Measurements from ENCODE around the gene CCR7.
"Not testable (repeated sequence)": the region's sequence is repeated elsewhere in the genome, so short reads cannot be mapped to it uniquely, and the experiment has no call there.

CCR7 gene

DNA sequence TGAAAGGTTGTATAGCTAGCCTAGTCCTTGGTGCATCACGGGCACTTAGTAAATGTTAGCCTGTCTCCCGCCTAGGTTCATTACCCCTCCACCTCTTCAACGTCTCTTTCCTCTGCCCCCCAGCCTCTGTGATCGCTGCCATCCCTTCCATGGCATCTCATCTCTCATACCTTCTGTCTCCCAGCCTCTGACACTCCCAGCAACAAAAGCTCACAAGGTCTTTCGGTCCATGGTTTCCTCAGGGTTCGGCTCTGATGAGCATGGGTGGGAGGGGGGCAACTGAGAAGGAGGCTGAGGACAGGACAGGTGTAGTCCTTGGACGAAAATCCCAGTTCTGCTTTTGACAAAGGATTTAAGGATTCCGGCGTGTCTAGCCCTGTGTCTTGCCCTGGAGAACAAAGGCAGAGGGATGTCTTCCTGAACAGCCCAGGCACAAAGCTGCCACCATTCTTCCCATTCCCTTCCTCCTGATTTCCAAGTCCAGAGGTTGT lies 16.7 kb downstream of the CCR7 start:
- DNase-seq, result no peak

DNA sequence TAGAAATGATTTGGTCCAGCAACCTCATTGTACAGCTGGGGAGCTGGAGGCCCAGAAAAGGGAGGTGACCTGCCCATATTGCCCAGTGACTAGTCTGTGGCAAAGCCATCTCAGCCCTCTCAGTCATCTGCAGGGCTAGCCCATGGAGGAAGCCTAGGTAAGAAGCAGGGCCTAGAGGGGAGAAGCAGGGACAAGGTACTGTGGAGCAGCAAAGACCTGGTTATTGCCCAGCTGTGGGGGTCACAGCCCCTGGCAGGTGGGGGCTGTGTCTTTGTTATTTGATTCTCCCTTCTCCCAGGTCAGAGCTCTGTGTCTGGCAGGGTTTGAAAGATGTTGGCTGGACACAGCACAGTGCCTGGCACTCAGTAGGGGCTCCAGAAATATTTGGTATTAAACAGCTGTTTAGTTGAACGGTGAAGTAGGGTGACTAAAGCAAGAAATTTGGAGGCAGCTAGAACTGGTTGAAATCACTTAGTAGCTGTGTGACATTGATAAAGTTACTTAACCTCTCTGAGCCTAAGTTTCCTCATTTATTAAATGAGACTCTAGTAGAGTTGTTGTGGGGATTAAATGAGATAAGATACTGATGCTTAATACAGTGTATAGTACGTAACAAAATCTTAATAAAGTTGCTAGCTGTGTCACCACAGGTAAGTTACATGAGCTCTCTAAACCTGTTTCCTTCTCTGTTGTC lies 17.3 kb downstream of the CCR7 start:
- DNase-seq, result no peak

DNA sequence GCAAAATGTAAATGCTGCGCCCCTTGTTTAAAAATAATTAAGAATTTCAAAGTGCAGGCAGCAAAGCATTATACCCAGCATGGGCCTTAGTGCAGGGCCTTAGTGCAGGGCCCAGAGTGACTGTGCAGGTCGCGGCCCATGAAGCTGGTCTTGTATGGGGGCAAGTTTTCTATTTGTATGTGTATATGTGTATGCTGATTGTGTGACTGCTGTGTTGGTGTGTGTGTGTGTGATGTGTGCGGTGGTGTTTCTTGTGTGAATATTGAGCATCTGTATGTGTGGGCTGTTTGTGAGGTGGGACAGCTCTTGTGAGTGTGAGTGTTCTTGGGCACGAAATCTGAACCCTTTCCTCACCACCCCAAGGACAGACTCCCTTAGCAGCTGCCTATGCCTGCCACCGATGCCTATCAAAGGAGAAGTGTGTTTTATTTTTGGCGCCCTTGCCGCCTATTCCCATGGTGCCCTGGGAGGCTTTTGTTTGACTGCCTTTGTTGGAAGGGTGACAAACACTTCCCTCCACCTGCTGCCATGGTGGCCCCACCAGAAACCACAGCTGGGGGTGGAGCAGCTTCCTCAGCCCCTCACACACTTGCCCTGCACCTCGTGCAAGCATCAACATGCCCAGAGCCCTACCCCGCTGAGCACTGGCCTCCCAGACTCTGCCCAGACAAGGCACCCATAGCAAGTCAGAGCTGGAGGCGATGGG lies 18.0 kb downstream of the CCR7 start:
- DNase-seq, result no peak

DNA sequence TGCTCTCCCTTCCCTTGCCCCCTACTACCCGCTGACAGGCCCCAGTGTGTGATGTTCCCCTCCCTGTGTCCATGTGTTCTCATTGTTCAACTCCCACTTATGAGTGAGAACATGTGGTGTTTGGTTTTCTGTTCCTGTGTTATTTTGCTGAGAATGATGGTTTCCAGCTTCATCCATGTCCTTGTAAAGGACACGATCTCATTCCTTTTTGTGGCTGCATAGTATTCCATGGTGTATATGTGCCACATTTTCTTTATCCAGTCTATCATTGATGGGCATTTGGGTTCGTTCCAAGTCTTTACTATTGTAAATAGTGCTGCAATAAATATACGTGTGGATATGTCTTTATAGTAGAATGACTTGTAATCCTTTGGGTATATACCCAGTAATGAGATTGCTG lies 18.8 kb downstream of the CCR7 start:
- not testable (repeated sequence) for DNase-seq

DNA sequence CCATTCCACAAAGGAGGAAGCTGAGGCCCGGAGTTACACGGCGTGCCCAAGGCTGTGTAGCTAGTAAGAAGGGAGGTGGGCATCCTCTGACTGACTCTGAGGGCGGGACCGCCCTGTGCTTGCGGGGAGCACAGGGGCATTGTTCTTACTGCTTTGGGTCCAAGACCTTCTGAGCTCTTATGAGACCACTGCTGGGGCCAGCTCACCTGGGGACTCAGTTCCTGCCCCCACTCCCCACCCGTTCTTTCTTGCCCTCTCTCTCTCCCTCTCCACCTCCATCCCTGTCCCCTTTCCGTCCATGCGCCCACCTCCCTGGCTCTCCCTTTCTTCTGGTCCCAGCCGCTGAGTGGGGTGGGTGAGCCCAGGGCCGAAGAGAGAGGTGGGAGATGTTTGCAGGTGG lies 19.6 kb downstream of the CCR7 start:
- DNase-seq, result no peak

DNA sequence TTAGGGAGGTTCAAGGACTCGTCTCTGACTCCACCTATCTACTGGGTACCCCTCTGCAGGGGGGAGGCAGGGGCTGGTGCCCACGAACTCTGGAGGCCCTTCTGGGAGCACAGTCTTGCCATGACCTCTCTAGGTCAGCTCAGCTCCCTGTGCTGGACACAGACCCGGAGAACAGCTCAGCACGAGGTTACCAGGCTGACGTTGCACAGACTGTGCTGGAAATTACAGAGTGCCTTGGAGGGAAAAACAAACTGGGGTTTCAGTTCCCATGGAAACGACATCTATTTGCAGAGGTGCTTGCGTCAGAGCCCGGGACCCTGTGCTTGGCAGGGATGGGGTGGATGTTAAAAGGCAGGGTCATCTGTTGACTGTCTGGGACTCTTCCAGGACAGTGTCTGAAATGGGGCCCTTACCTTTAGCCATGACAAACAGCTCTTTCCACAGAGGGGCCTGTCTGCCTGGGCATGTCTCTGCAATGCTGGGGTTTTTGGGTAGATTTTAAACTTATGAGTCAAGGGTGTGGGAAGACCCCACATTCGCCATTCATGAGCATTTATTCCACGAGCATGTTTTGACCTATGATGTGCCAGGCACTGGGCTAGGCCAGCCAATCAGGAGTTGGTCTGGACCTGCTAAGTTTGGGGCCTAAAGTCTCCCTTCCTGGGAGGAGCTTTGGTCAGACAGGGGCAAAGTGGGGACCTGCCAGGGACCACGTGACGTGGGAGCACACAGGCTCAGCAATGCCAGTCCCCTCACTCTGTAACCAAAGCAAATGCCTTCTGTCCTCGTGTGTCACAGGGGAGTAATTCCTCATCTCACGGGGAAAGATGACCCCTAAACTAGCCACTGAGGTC lies 22.5 kb downstream of the CCR7 start:
- DNase-seq, result no peak

DNA sequence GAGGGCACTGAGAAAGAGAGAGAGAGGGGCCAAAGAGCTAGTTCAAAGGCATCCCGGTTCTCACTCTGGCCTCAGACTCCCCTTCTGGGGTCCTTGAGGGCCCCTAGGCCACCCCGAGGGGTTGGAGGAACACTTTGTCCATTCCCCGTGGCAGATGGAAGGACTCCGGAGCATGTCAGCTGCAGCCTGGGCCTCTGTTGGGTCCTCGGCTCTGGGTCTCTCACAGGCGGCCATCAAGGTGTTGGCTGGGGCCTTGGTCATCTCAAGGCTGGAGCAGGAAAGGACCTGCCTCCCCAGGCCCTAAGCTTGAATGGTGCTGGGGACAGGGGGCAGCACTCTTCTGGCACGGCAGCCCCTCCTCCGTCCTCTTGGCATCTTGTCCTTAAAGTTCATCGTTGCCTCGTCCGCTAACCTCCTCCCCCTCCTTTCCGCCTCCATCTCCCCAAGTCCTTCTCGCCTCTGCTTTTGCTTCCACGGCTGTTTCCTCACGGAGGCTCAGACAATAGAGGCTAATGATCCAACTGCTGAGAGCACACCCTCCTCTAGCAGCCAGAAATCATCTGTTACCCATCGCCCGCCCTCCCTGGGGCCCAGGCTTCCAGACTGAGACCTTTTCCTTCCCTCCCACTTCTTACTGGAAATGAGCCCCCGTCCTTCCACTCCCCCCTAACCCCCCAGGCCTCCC lies 23.3 kb downstream of the CCR7 start:
- DNase-seq, result no peak

DNA sequence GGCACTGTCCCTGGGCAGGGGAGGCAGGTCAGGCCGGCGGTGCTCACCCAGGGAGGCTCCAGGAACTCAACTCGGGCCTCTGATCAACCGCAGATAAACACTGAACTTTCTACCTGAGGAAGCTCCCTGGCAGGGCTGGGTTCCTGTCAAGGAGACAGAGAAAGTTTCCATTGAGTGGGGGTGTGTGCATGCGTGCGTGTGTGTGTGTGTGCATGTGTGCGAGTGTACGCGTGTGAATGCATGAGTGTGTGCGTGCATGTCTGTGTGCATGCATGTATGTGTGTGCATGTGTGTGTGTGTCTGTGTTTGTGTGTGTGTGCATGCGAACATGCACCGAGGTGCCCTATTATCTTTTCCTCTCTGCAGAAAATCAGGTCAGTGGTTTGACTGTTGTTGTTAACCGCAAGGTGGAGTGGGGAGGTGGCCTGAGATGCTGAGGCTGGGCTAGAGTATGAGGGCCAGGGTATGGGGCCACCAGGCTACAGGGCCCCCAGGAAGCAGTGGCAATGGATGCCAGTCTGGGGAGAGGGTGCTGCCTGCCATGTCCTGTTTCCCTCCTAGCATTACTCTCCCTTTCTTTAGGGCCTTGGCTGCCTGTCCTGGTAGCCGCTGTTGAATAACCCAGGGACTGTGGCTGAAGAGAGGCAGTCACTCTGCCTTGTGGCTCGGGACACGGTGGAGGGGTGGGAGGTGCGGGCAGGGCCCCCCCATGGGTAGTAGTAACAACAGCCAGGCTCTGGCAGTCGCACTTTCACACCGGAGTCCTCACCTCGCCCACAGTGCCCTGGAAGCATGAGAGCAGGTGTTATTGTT lies 24.0 kb downstream of the CCR7 start:
- no peak for DNase-seq

DNA sequence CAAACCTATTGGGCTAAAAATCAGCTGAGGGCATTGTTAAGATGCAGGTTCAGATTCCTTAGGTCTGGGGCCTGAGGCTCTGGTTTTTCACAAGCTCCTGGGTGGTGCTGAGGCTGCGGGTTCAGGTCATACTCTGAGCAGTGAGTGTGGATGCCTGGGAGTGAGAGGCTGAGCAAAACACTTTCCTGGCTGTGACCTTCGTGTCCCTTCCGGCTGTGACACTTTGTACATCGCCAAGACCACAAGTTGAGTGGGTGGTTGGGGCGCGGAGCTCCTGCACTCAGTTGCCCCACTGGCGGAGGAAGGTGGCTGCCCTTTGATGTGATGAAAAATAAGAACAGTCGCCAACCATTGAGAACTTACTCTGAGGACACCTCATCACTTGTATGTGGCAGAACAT lies 24.8 kb downstream of the CCR7 start:
- no peak for DNase-seq

DNA sequence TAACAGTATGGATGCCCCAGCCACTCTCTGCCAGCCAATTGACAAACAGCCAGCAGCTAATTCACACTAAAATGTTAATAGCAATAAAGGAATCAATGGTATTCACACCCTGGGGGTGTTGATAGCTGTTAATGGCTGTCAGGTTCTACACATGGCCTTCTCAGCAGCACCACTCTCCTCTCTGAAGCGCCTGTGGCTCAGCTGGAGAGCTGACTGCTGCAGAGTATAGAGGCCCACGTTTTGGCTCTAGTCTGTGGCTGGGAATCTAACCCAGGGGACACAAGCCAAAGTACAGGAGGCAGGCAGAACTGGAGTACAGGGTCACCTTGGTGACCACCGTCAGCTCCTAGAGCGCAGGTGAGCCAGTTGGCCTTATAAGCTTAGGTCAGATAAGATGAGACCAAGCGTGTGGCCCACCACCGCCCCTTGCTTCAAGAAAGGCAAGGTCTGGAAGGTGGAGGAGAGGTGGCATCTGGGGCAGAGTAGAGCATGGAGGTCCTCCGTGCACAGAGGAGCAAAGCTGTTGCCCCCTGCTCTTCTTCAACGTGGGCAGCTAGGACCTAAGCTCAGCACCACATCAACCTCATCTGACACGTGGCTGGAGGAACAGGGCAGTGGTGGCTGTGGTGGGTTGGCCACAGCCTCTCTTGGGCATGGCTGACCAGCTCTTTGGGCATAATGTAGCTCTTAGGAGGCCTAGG lies 25.4 kb downstream of the CCR7 start:
- DNase-seq, result no peak

DNA sequence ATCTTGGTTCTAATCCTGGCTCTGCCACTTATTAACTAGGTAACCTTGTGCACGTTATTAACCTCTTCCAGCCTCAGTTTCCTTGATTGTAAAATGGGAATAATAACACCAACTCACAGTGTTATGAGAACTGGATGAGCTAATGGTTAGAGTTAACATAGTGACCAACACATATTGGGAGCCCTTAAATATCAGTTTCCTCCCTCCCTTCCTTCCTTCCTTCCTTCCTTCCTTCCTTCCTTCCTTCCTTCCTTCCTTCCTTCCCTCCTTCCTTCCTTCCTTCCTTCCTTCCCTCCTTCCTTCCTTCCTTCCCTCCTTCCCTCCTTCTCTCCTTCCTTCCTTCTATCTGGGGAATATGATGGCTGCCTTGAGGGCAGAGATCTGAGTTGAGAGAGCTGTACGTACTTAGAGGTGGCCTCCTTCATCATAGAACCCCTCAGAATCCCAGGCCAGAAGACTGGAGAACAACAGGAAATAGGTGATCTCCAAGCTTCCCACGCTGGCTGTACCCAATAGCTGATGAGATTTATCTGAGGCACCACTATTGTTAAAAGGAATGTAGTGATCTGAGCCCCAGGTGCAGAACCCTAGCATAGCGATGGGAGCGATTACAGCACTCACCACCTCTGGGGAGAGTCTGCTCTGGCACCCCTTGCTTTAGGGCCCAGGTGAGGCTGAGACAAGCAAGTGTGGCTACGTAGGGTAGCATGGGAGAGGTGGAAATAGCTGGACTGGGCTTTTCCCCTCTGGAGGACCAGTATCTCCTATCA lies 26.2 kb downstream of the CCR7 start:
- no peak for DNase-seq

DNA sequence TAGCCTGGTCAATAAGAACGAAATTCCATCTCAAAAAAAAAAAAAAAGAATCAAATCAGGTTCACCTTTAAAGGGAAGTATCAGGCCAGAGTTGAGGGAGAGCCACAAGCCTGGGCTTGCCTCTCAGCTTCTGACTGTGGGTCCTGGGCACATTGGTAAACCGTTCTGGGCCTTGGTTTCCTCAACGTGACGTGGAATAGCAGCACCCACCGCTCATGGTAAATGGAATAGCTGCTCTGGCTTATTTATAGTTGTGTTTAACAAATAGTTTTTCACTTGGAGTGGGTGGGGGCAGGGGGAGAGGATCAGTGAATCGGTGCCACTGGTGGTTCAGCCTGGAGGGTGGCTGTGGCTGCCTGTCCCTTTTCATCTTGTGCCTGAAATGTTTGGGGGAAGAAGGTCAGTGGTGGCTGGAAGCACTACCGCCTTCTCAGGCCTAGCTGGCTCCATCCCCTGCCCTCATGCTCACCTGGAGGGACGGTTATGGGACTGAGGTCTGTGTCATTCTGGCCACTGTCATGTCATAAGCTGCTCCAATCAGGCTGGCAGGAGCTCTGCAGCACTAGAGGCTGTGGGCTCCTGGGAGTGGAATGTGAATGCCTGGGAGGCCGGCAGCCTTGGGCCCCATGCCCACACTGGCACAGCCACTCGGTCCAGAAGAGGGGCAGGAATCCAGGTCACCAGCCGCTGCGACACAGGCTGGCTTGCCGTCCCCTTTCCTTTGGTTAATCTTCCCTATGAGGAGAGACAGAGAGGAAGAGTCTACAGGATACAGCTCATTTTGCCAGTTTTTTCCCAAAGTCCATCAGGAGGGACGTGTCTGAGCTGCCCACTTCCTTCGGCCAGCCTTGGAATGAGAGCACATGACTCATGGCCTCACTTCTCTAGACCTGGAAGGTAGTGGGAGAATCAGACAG lies 27.0 kb downstream of the CCR7 start:
- no peak for DNase-seq

DNA sequence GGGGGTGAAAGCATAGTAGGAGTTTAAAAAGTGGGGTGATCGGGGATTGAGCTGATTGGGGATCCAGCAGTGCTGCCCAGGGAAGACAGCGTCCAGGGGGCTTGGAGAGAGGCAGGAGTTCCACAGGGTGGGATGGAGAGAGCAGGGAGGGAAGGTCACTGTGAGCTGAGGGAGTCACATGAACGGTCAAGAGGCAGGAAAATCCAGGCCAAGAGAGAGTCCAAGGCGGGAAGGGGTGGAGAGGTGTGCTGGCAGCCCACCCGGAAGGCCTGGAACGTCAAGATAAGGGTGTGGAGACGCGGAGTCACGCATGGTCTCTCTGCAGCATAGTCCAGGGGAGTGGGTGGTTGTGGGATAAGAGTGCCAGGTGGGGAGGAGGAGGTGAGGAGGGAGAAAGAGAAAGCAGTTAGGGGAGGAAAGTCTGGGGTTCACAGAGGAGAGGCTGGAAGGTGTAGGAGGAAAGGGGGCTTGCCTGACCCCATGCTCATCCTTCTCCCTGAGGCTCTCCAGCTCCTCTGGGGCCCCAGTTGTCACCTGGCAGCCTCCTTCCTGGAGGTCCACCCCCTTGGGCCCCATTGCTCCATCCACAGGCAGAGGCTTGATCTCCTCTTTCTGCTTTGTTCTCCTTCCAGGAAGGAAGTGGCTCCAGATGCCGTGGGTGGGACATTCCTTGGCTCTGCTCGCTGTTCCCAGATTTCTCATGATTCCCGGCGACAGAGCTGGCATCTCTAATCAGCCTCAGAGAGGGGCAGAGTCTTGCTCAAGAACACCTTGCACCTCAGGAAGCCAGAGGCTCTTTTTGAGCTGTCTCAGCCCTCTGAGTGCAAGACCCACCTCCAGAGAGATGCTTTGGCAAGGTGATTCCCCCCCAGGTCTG lies 28.7 kb downstream of the CCR7 start:
- no peak for DNase-seq

DNA sequence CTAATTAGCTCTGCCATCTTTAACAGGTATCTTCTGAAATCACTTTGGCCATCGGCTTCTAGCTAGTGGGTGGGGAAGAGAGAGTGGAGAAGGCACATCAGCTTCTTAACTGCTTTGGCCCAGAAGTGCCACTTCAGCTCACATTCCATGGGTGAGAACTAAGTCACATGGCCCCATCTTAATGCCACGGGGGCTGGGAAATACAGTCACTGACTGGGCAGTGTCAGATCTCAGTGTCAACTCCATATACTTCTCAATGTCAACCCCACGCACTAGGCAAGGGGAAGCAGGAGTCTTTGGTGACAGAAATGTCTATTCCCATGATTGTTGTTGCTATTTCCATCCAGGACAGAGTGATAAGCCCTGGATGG lies 29.4 kb downstream of the CCR7 start:
- DNase-seq, result no peak

DNA sequence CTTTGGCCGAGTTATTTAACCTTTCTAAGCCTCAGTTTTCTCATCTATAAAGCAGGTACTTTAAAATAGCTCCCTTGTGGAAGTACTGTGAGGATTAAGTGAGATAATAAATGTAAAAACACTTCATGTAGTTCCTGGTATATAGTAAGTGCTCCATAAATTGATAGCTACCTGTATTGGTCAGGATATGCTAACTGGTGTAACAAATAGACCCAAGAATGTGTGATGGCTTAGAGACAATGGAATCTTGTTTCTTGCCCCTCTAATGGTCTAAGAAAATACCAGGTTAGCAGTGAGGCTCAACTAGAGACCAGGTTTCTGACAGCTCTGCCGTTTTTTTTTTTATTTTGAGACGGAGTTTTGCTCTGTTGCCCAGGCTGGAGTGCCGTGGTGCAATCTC lies 29.8 kb downstream of the CCR7 start:
- DNase-seq, result no peak

DNA sequence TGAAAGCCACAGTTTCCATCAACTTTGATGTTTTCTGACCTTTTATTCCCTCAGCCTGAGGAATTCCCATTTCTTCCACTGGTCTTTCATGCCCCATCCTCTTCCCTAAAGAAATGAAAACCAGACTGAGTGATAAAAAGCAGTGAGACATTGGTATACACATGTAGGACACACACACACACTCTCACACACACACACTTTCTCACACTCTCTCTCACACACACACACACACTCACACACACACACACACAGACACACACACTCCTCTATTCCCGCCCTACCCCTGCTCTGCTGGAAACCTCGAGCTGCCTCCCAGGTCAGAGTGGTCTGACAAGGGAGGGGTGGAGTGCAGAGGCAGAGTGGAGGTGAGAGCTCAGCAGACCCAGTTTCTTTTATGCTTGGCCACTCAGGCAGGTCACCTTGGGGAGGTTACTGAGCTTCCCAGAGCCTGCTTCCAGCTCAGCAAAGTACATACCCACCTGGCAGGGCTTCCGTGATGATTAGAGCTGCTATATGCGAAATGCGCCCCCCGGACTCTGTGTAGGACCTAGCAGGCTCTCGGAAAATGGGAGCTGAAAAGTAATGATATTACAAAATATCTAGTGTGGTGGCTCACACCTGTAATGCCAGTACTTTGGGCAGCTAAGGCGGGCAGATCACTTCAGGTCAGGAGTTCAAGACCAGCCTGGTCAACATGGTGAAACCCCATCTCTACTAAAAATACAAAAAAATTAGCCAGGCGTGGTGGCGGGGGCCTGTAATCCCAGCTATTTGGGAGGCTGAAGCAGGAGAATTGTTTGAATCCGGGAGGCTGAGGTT lies 30.7 kb downstream of the CCR7 start:
- no peak for DNase-seq

DNA sequence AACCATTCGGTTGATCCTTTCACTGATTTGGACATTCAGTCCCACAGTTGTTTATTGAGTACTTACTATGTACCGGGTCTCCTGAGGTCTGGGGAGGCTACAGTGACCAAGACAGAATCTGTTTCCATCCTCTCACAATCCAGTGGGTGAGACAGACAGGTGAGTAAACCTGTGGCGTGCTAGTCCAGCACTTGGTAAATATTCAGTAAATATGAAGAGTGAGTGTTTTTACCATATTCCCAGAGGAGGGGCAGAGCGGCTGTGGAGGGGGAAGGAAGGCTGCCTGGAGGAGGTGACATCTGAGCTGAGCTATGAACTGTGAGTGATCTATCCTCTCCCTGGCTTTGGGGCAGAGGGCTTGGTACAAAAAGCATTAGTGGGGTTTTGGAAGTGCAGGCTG lies 31.4 kb downstream of the CCR7 start:
- no peak for DNase-seq

Data from amniotic stem cell (primary cell).